ENCODE data around the gene SASH1. TPM values are rescaled to one million over a fixed set of nuclear protein-coding genes. Genes with fewer than 3 reads are reported as not detected.

Gene SASH1
- total and polyA plus RNA-seq, 2 experiments from 2014 or later, result 69.1 to 99.0 TPM

- Histone ChIP-seq H3F3A (ENCODE audit: insufficient read depth) (peaks cover 32% of the 10 kb centered on the region), H3K9me2 (ENCODE audit: insufficient read depth) (no peaks in the 10 kb centered on the region), H2AFZ (no peak overlapping the region), H3K36me3 (ENCODE audit: low read depth) (no peaks in the 10 kb centered on the region), H3K9ac (peak overlapping the region; percentile 58), H4K20me1 (ENCODE audit: insufficient read depth) (no peaks in the 10 kb centered on the region), H3K27me3 (replicated peaks; ENCODE audit: insufficient read depth) (no peaks in the 10 kb centered on the region), H3K9me3 (ENCODE audit: low read depth) (no peaks in the 10 kb centered on the region), H3K4me3 (no peak overlapping the region), H3K4me2 (ENCODE audit: unreplicated experiment) (peak overlapping the region; percentile 64), H3K27ac (peak overlapping the region; percentile 96), H3K4me1 (ENCODE audit: insufficient read depth) (peaks cover 35% of the 10 kb centered on the region), H3K79me2 (ENCODE audit: insufficient read depth) (no peaks in the 10 kb centered on the region)
- 55 to 62% methylated on average over 3 of the region's 3 CpGs for WGBS, 2 experiments (ENCODE audit: low coverage in 1 of 2, low lambda C conversion rate in 2 of 2, missing lambda C conversion rate in 2 of 2)
- in situ Hi-C loops (cut with MboI), result no loop called here
- DNase-seq, result peak; percentile 36
- TF ChIP-seq EZH2phosphoT487 (IDR thresholded peaks at IDR 0.05; ENCODE audit: insufficient read depth, low read depth), result no peak
- TF ChIP-seq EZH2 (IDR thresholded peaks at IDR 0.05; ENCODE audit: insufficient read depth, poor library complexity, severe bottlenecking), result no peak
Measured at GRCh38 chr6:148566664-148567350, 224.2 kb downstream of the SASH1 start.

DNA sequence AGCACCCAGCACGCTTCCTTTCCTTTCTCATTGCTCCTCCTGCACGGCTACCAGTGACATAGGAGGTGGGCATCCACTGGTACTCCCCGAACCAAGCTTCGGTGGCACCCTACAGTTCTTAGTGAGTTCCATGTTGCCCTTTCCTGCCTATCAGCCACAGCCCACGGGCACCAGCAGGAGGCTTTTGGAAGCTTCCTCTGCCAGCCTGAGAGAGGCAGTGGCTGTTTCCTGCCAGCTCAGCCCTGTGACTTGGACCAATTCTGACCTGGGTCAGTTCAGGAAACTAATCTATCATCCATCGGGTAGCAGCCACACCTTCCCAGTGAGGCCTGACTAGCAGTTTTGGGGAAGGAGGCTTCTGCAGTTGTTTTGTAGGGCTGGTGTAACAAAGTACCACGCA lies 227.8 kb downstream of the SASH1 start:
- 77 to 78% methylated on average over 7 of the region's 7 CpGs for WGBS, 2 experiments (ENCODE audit: low coverage in 1 of 2, low lambda C conversion rate in 2 of 2, missing lambda C conversion rate in 2 of 2)
- Histone ChIP-seq H2AFZ (0 out of 2 replicates have a peak overlapping the region, but pooled peaks have one; percentile 15), H3K4me3 (no peak overlapping the region)

GRCh38 chr6:148572676-148573335 lies 230.2 kb downstream of the SASH1 start:
- H3K9ac ChIP-seq, result no peak overlapping the region
- no peaks in the 10 kb centered on the region for H3K36me3 ChIP-seq (ENCODE audit: low read depth)
- H3F3A ChIP-seq (ENCODE audit: insufficient read depth), result peaks cover 2% of the 10 kb centered on the region
- DNase-seq, result no peak
- no peaks in the 10 kb centered on the region for H4K20me1 ChIP-seq (ENCODE audit: insufficient read depth)
- in situ Hi-C loops (cut with MboI), result no loop called here
- no peaks in the 10 kb centered on the region for H3K9me3 ChIP-seq (ENCODE audit: low read depth)
- TF ChIP-seq EZH2 (IDR thresholded peaks at IDR 0.05; ENCODE audit: insufficient read depth, poor library complexity, severe bottlenecking) (no peak), EZH2phosphoT487 (IDR thresholded peaks at IDR 0.05; ENCODE audit: insufficient read depth, low read depth) (no peak)
- no peaks in the 10 kb centered on the region for H3K79me2 ChIP-seq (ENCODE audit: insufficient read depth)
- WGBS, 2 experiments (ENCODE audit: low coverage in 1 of 2, low lambda C conversion rate in 2 of 2, missing lambda C conversion rate in 2 of 2), result 80 to 84% methylated on average over 9 of the region's 9 CpGs
- H3K9me2 ChIP-seq (ENCODE audit: insufficient read depth), result no peaks in the 10 kb centered on the region
- no peak overlapping the region for H2AFZ ChIP-seq
- no peak overlapping the region for H3K27ac ChIP-seq
- no peak overlapping the region for H3K4me2 ChIP-seq (ENCODE audit: unreplicated experiment)
- H3K4me3 ChIP-seq, result no peak overlapping the region
- no peaks in the 10 kb centered on the region for H3K27me3 ChIP-seq (replicated peaks; ENCODE audit: insufficient read depth)
- peaks cover 4% of the 10 kb centered on the region; the same call in 1 of the 2 replicates for H3K4me1 ChIP-seq (ENCODE audit: insufficient read depth)

More for the DNA sequence above, 227.8 kb downstream of the SASH1 start:
- Histone ChIP-seq H4K20me1 (ENCODE audit: insufficient read depth) (no peaks in the 10 kb centered on the region), H3K36me3 (ENCODE audit: low read depth) (no peaks in the 10 kb centered on the region), H3K4me1 (ENCODE audit: insufficient read depth) (peaks cover 24% of the 10 kb centered on the region), H3K4me2 (ENCODE audit: unreplicated experiment) (no peak overlapping the region), H3F3A (ENCODE audit: insufficient read depth) (peaks cover 23% of the 10 kb centered on the region), H3K9me3 (ENCODE audit: low read depth) (no peaks in the 10 kb centered on the region), H3K9ac (no peak overlapping the region), H3K79me2 (ENCODE audit: insufficient read depth) (no peaks in the 10 kb centered on the region), H3K9me2 (ENCODE audit: insufficient read depth) (no peaks in the 10 kb centered on the region), H3K27ac (no peak overlapping the region), H3K27me3 (replicated peaks; ENCODE audit: insufficient read depth) (no peaks in the 10 kb centered on the region)
- in situ Hi-C loops (cut with MboI), result no loop called here
- no peak for DNase-seq
- no peak for TF ChIP-seq EZH2 (IDR thresholded peaks at IDR 0.05; ENCODE audit: insufficient read depth, poor library complexity, severe bottlenecking)

GRCh38 chr6:148573922-148574321 lies 231.3 kb downstream of the SASH1 start:
- no peak for TF ChIP-seq EZH2phosphoT487 (IDR thresholded peaks at IDR 0.05; ENCODE audit: insufficient read depth, low read depth)
- TF ChIP-seq EZH2 (IDR thresholded peaks at IDR 0.05; ENCODE audit: insufficient read depth, poor library complexity, severe bottlenecking), result no peak
- Histone ChIP-seq H3K9me3 (ENCODE audit: low read depth) (no peaks in the 10 kb centered on the region), H4K20me1 (ENCODE audit: insufficient read depth) (no peaks in the 10 kb centered on the region), H3K4me3 (no peak overlapping the region), H3K27ac (no peak overlapping the region), H3K27me3 (replicated peaks; ENCODE audit: insufficient read depth) (no peaks in the 10 kb centered on the region), H3K4me1 (ENCODE audit: insufficient read depth) (peaks cover 7% of the 10 kb centered on the region; the same call in 1 of the 2 replicates), H3K79me2 (ENCODE audit: insufficient read depth) (no peaks in the 10 kb centered on the region), H3K4me2 (ENCODE audit: unreplicated experiment) (no peak overlapping the region), H2AFZ (no peak overlapping the region), H3F3A (ENCODE audit: insufficient read depth) (no peaks in the 10 kb centered on the region), H3K36me3 (ENCODE audit: low read depth) (no peaks in the 10 kb centered on the region), H3K9ac (no peak overlapping the region), H3K9me2 (ENCODE audit: insufficient read depth) (no peaks in the 10 kb centered on the region)
- no peak for DNase-seq
- in situ Hi-C loops (cut with MboI), result no loop called here
- WGBS, 2 experiments (ENCODE audit: low coverage in 1 of 2, low lambda C conversion rate in 2 of 2, missing lambda C conversion rate in 2 of 2), result 94 to 96% methylated on average over 5 of the region's 5 CpGs

Measured in GM23248 (cell line).